PC-3 (cell line): ENCODE results near the gene MED14. TPM values are rescaled to one million over a fixed set of nuclear protein-coding genes. Genes with fewer than 3 reads are reported as not detected.

Source experiments
- ATAC-seq: fragments of 200-7000 bp; cut with Tn5 transposase; 2 replicates; pipeline ENCODE4 v1.9.1; 2020; ENCODE audit warnings: mild to moderate bottlenecking, moderate library complexity
- BruUV-seq: library from RNA; stranded (reverse); fragments of 400-500 nt; replicated peaks from 2 replicates; lab custom pipeline; 2021; lab: Mats Ljungman, UMichigan
- CTCF ChIA-PET: fragments of 300-600 bp; sonication (Branson Sonifier 250); formaldehyde crosslinking; loops from one replicate; lab custom pipeline; 2022; ENCODE audit warnings: antibody characterized with exemption; lab: Charles Lee
- POLR2A ChIA-PET: fragments of 300-600 bp; sonication (Branson Sonifier 250); formaldehyde crosslinking; loops from one replicate; lab custom pipeline; 2022; ENCODE audit warnings: antibody characterized with exemption; ENCODE audit not compliant: unreplicated experiment; lab: Charles Lee
- DNase-seq: peaks from one replicate; pipeline ENCODE4 v3.0.0-alpha.2; 2015
- H2AFZ ChIP-seq: fragments of 300-600 bp; sonication (generic); 2 replicates; pipeline ENCODE4 v1.6.0; 2016; ENCODE audit warnings: antibody characterized with exemption, low read length
- H3F3A ChIP-seq: fragments of 300-600 bp; sonication (generic); one replicate; pipeline ENCODE4 v1.6.0; 2017; ENCODE audit warnings: antibody characterized with exemption, low read length, control low read depth, mild to moderate bottlenecking; ENCODE audit not compliant: unreplicated experiment
- H3K27ac ChIP-seq: fragments of 300-600 bp; sonication (generic); 2 replicates; pipeline ENCODE4 v1.5.1; 2016; ENCODE audit warnings: mild to moderate bottlenecking, low read length
- H3K27me3 ChIP-seq: fragments of 300-600 bp; sonication (generic); 2 replicates; pipeline ENCODE4 v1.6.1; 2016; ENCODE audit warnings: low read length, mixed read lengths
- H3K36me3 ChIP-seq: fragments of 300-600 bp; sonication (generic); 2 replicates; pipeline ENCODE4 v1.6.1; 2016; ENCODE audit warnings: low read depth, mixed run types, low read length, mixed read lengths
- H3K4me1 ChIP-seq: fragments of 300-600 bp; sonication (generic); 2 replicates; pipeline ENCODE4 v1.5.1; 2016; ENCODE audit warnings: low read length; ENCODE audit not compliant: insufficient read depth
- H3K4me2 ChIP-seq: fragments of 300-600 bp; sonication (generic); 2 replicates; pipeline ENCODE4 v1.6.0; 2016; ENCODE audit warnings: low read length
- H3K4me3 ChIP-seq: fragments of 300-600 bp; sonication (generic); 2 replicates; pipeline ENCODE4 v1.5.1; 2016; ENCODE audit warnings: mild to moderate bottlenecking, low read length, mixed read lengths
- H3K79me2 ChIP-seq: fragments of 300-600 bp; sonication (generic); 2 replicates; pipeline ENCODE4 v1.6.1; 2017; ENCODE audit warnings: low read length, mixed read lengths
- H3K9ac ChIP-seq: fragments of 300-600 bp; sonication (generic); 2 replicates; pipeline ENCODE4 v1.6.0; 2016; ENCODE audit warnings: mild to moderate bottlenecking, low read length
- H3K9me2 ChIP-seq: fragments of 300-600 bp; sonication (generic); replicated peaks from 2 replicates; pipeline ENCODE4 v1.6.1; 2016; ENCODE audit warnings: mixed run types, low read length, mixed read lengths
- H3K9me3 ChIP-seq: fragments of 300-600 bp; sonication (generic); 2 replicates; pipeline ENCODE4 v1.6.1; 2016; ENCODE audit warnings: low read length, mixed read lengths
- H4K20me1 ChIP-seq: fragments of 300-600 bp; sonication (generic); 2 replicates; pipeline ENCODE4 v1.6.1; 2016; ENCODE audit warnings: low read length, mixed read lengths
- EZH2 ChIP-seq: fragments of 300-600 bp; sonication (generic); IDR thresholded peaks from one replicate; pipeline ENCODE4 v1.6.1; 2017; ENCODE audit warnings: antibody characterized with exemption, mild to moderate bottlenecking, low read length; ENCODE audit not compliant: unreplicated experiment
- EZH2phosphoT487 ChIP-seq: fragments of 300-600 bp; sonication (generic); IDR thresholded peaks from 2 replicates; pipeline ENCODE4 v1.6.1; 2018; ENCODE audit warnings: mild to moderate bottlenecking, antibody characterized with exemption, low read length, borderline replicate concordance
- intact Hi-C: fragments of 100-400 bp; cut with micrococcal nuclease; formaldehyde crosslinking; loops from 2 replicates; pipeline ENCODE4 v1.9.0; 2023
- total RNA-seq: library from RNA; depleted of rRNA; stranded (reverse); fragments of >200 nt; gene quantifications from 2 replicates; pipeline ENCODE4 v1.2.3, GENCODE V29; 2014
- TF ChIP-seq, protein P1 (sequence below): fragments of 300-600 bp; sonication (generic); conservative IDR thresholded peaks from 2 replicates; pipeline ENCODE4 v1.5.1; 2017; ENCODE audit warnings: antibody characterized with exemption, low read depth, mild to moderate bottlenecking, low read length

The MED14 gene
- total RNA-seq, 1 experiment from 2014 or later: 44.7 TPM

DNA sequence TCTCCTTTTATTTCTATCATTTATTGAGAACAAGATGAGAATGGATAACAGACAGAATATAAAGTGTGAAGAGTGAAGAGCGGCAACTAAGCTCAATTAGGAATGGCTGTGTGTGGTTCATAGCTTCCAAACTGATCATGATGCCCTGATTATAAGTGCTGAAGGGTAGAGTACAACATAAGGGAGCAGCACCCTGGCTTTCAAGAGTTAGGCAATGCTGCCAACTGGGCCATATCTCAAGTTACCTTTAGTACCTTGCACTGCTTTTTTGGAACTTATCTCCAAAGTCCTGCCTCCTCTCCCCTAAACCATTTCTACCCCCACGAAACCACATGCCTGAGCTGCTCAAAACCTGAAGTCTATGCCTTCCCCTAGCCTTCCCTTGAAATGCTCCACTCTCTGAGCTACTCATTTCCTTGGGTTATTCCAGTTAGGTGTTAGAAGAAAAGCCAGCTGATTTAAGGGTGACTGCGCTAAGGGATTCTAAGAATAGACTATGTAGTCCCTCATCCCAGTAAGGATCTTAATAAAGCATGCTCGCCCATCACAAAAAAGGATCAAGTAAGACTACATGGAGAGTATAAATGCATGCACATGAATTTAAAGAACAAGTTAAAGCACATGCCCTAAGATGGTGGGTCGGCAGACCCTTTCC, 29.6 kb downstream of the MED14 start:
- ChIA-PET CTCF (no interaction called here), POLR2A (no interaction called here)
- no peaks in the 10 kb centered on the region for H3K4me1 ChIP-seq
- no peaks in the 10 kb centered on the region for H4K20me1 ChIP-seq
- peaks cover 27% of the 10 kb centered on the region for H3K36me3 ChIP-seq
- H3K79me2 ChIP-seq: no peaks in the 10 kb centered on the region
- intact Hi-C loops: no loop called here
- H3F3A ChIP-seq: no peaks in the 10 kb centered on the region
- TF ChIP-seq, protein P1, sequence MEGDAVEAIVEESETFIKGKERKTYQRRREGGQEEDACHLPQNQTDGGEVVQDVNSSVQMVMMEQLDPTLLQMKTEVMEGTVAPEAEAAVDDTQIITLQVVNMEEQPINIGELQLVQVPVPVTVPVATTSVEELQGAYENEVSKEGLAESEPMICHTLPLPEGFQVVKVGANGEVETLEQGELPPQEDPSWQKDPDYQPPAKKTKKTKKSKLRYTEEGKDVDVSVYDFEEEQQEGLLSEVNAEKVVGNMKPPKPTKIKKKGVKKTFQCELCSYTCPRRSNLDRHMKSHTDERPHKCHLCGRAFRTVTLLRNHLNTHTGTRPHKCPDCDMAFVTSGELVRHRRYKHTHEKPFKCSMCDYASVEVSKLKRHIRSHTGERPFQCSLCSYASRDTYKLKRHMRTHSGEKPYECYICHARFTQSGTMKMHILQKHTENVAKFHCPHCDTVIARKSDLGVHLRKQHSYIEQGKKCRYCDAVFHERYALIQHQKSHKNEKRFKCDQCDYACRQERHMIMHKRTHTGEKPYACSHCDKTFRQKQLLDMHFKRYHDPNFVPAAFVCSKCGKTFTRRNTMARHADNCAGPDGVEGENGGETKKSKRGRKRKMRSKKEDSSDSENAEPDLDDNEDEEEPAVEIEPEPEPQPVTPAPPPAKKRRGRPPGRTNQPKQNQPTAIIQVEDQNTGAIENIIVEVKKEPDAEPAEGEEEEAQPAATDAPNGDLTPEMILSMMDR: no peak
- TF ChIP-seq EZH2phosphoT487 (no peak), EZH2 (no peak)
- no peak overlapping the region for H2AFZ ChIP-seq
- no peak for ATAC-seq
- no peaks in the 10 kb centered on the region for H3K27me3 ChIP-seq
- DNase-seq: no peak
- H3K9me3 ChIP-seq: no peaks in the 10 kb centered on the region
- H3K9me2 ChIP-seq: no peaks in the 10 kb centered on the region
- H3K4me2 ChIP-seq: no peak overlapping the region
- no peak overlapping the region for H3K27ac ChIP-seq
- BruUV-seq: no TSS peak
- no peak overlapping the region for H3K9ac ChIP-seq
- H3K4me3 ChIP-seq: no peak overlapping the region

DNA sequence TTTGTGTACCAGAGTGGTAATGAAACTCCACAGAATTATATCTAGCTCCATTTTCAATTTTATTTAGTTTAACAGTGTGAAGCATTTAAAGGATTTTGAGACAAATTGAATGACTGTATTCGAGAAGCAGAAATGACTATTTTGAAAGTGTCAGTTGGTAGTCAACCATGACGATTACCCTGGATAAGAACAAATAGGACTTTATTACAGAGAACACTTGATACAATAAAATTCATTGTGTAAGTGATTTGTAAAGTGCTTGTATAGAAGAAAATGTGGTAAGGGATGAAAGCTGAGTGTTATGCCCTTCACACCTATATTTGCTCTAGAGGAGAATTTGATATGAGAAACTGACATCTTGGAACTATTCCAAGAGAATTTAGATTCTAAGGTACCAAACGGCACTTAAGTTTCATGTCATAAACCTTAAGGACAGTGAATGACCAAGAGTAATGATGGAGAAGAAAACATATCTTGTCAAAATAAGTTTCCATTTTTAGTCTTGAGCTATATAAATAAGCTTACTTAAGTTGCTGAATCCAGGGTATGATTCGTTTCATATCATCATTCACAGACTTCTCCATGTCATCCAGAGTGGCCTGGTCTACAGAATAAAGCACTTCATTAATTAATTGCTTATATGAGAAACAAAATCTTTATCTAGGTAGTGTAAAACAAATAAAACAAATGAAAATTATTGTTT, 34.6 kb downstream of the MED14 start:
- H3K27me3 ChIP-seq: no peaks in the 10 kb centered on the region
- no TSS peak for BruUV-seq
- H3K79me2 ChIP-seq: no peaks in the 10 kb centered on the region
- H2AFZ ChIP-seq: no peak overlapping the region
- no peaks in the 10 kb centered on the region for H3F3A ChIP-seq
- no peaks in the 10 kb centered on the region for H3K4me1 ChIP-seq
- TF ChIP-seq, protein P1: no peak
- TF ChIP-seq EZH2phosphoT487 (no peak), EZH2 (no peak)
- peaks cover 45% of the 10 kb centered on the region for H3K36me3 ChIP-seq
- no peaks in the 10 kb centered on the region for H3K9me3 ChIP-seq
- no peak overlapping the region for H3K4me3 ChIP-seq
- ChIA-PET CTCF (interaction anchor here (0.6 kb wide), 1 partner anchor 49 kb away, joined by 3 read pairs; no protein-coding TSS in a partner anchor), POLR2A (interaction anchor here (0.6 kb wide), 1 partner anchor 25 kb away, joined by 5 read pairs; no protein-coding TSS in a partner anchor)
- H3K27ac ChIP-seq: no peak overlapping the region
- no peak overlapping the region for H3K4me2 ChIP-seq
- no peaks in the 10 kb centered on the region for H4K20me1 ChIP-seq
- ATAC-seq: no peak
- no peak overlapping the region for H3K9ac ChIP-seq
- H3K9me2 ChIP-seq: no peaks in the 10 kb centered on the region
- intact Hi-C loops: no loop called here
- DNase-seq: no peak

DNA sequence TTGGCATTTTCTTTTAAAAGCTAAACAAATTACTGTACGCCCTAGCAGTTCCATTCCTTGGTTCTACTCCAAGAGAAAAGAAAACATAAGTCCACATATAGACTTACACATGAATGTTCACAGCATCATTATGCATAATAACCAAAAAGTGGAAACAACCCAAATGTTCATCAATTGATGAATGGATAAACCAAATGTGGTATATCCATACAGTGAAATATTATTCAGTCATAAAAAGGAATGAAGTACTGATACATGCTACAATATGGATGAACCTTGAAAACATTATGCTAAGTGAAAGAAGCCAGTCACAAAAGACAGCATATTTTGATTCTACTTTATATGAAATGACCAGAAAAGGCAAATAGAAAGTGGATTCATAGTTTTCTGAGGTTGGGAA, 36.5 kb downstream of the MED14 start:
- Histone ChIP-seq H3K4me2 (no peak overlapping the region), H3K9me3 (no peaks in the 10 kb centered on the region), H3K4me1 (no peaks in the 10 kb centered on the region), H3K9me2 (no peaks in the 10 kb centered on the region), H2AFZ (no peak overlapping the region), H3K79me2 (no peaks in the 10 kb centered on the region), H3K36me3 (peaks cover 36% of the 10 kb centered on the region), H4K20me1 (no peaks in the 10 kb centered on the region), H3F3A (no peaks in the 10 kb centered on the region), H3K27ac (no peak overlapping the region), H3K4me3 (no peak overlapping the region), H3K27me3 (no peaks in the 10 kb centered on the region), H3K9ac (no peak overlapping the region)
- POLR2A ChIA-PET: no interaction called here
- no TSS peak for BruUV-seq
- CTCF ChIA-PET: no interaction called here
- ATAC-seq (no peak), DNase-seq (no peak)
- TF ChIP-seq EZH2 (no peak), EZH2phosphoT487 (no peak)
- TF ChIP-seq, protein P1: no peak
- intact Hi-C loops: no loop called here
